Measurements from ENCODE around the gene SYT3.
A peak's percentile ranks its signal among the peaks of the same experiment; 100 is the strongest.

SYT3 gene

DNA sequence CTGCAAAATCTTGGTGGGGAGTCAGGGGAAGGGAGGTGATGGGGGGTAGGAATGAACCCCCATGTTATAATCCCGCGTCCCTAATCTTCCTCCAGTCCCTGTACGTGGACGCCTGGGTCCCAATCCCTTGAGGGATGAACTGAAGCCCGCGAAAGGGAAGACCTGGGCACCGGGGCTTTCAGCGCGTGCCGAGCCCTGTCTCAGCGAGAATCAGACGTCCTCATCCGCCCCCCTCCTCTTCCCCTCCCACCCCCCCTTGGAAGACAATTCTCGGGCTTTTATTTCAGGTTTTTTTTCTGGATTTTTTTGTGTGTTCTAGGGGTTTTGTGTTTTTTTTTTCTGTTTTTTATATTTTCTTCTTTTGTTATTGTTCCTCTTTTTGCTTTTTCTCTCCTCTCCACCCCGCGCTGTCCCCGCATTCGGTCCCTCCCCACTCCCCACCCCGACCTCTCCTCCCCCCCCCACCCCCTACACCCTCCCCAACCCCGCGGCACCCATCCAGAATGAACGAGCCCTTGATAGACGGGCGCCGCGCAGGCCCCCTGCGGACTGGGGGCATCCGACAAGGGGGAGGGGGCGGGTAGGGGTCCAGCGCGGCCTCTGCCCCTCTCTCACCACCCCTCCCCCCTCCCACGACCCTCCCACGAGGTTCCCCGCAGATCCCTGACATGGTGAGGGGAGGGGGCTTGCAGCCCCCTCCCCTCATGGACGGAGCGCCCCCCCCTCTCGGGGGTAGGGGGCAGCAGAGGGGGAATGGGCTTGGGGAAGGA, 19.8 kb upstream of the SYT3 start:
- H3K79me2 ChIP-seq = no peaks in the 10 kb centered on the region
- no peak overlapping the region for H3K9ac ChIP-seq
- TF ChIP-seq, protein P1, sequence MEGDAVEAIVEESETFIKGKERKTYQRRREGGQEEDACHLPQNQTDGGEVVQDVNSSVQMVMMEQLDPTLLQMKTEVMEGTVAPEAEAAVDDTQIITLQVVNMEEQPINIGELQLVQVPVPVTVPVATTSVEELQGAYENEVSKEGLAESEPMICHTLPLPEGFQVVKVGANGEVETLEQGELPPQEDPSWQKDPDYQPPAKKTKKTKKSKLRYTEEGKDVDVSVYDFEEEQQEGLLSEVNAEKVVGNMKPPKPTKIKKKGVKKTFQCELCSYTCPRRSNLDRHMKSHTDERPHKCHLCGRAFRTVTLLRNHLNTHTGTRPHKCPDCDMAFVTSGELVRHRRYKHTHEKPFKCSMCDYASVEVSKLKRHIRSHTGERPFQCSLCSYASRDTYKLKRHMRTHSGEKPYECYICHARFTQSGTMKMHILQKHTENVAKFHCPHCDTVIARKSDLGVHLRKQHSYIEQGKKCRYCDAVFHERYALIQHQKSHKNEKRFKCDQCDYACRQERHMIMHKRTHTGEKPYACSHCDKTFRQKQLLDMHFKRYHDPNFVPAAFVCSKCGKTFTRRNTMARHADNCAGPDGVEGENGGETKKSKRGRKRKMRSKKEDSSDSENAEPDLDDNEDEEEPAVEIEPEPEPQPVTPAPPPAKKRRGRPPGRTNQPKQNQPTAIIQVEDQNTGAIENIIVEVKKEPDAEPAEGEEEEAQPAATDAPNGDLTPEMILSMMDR (IDR thresholded peaks at IDR 0.05) = no peak
- no peaks in the 10 kb centered on the region for H3K36me3 ChIP-seq (ENCODE audit: control insufficient read depth, insufficient read depth, low read length)
- no peak overlapping the region for H3K27ac ChIP-seq
- no peaks in the 10 kb centered on the region for H3K4me1 ChIP-seq
- peak overlapping the region; percentile 91 for H3K4me3 ChIP-seq (ENCODE audit: low read depth, low read length)
- H3K4me2 ChIP-seq (ENCODE audit: low read length) = peak overlapping the region; percentile 77
- H3K27me3 ChIP-seq (ENCODE audit: control insufficient read depth, insufficient read depth, low read length) = no peaks in the 10 kb centered on the region
- H3K9me3 ChIP-seq (ENCODE audit: control insufficient read depth, low read length) = no peaks in the 10 kb centered on the region
- H2AFZ ChIP-seq = no peak overlapping the region

DNA sequence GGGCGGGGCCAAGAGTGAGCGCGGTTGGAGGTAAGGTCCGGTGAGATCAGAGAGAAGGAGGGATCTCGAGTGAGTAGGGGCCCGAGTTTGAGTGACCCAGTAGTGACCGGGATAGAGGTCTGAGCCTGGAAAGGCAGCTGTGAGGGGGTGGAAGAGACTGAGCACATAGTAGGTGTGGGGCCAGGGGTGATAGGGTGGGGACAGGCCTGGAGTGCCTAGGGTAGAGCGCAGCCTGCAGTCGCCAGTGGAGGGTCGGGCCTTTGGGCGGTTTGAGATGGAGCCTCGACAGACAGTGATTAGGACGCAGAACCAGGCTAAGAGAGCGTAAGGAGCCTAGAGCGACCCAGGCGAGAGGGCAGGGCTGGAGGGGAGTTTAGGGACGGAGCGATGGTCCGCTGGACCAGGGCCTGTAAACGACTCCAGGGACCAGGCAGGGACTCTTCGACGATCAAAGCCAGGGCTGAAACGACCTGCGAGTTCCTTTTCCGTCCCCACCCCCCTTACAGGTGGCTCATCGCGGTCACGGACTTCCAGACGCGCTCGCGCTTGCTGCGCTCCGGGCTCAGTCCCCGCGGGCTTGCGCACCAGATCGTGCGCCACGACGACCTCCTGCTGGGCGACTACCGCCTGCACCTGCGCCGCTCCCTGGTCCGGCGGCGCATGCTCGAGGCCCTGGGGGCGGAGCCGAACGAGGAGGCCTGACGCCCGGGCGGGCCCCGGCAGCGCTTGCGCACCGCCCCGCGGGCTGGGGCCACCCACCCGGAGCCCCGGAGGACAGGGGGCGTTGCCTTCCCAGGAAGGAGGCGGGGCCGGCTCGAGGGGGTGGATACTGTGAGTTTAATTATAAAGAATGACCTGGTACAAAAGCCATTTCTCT, 19.0 kb upstream of the SYT3 start:
- Histone ChIP-seq H3K27ac (peak overlapping the region; percentile 99), H3K4me3 (ENCODE audit: low read depth, low read length) (peak overlapping the region; percentile 91), H3K4me1 (no peaks in the 10 kb centered on the region), H3K4me2 (ENCODE audit: low read length) (peak overlapping the region; percentile 77), H3K27me3 (ENCODE audit: control insufficient read depth, insufficient read depth, low read length) (no peaks in the 10 kb centered on the region), H3K9me3 (ENCODE audit: control insufficient read depth, low read length) (no peaks in the 10 kb centered on the region), H3K36me3 (ENCODE audit: control insufficient read depth, insufficient read depth, low read length) (no peaks in the 10 kb centered on the region), H3K79me2 (no peaks in the 10 kb centered on the region), H2AFZ (peak overlapping the region; percentile 95), H3K9ac (peak overlapping the region; percentile 98)
- TF ChIP-seq, protein P1 (IDR thresholded peaks at IDR 0.05) = peak; percentile 45

DNA sequence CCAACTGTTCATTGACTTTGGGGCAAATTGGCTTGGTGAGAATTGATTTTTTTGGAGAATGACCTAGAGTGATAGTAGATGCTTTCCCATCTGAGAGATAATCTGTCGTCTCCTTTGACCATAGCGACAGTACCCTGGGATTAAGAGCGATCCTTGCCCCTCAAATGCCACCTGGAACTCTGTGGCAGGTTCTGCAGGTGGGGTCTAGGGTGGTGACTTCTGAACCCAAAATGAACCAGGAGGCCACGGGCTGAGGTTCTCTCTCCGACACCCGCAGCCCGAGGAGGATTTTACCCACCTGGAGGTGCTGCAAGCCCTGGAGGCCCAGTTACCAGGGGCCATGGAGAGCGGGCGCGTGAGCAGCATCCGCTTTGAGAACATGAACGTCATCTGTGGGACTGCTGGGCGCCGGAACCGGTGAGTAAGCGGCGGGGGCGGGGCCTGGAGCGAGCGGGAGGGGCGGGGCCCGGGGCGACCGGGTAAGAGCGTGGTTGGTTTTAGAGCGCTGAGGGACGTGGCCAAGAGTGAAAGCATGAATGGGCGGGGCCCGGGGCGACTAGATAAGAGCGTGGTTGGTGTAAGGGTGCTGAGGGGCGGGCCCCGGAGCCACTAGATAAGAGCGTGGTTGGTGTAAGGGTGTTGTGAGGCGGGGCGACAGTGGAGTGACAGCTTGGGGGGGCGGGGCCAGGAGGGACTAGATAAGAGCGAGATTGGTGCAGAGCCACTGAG, 18.2 kb upstream of the SYT3 start:
- Histone ChIP-seq H3K9me3 (ENCODE audit: control insufficient read depth, low read length) (no peaks in the 10 kb centered on the region), H3K27me3 (ENCODE audit: control insufficient read depth, insufficient read depth, low read length) (no peaks in the 10 kb centered on the region), H3K79me2 (no peaks in the 10 kb centered on the region), H3K36me3 (ENCODE audit: control insufficient read depth, insufficient read depth, low read length) (no peaks in the 10 kb centered on the region), H3K27ac (peak overlapping the region; percentile 99), H3K9ac (no peak overlapping the region), H3K4me1 (no peaks in the 10 kb centered on the region), H3K4me3 (ENCODE audit: low read depth, low read length) (peak overlapping the region; percentile 91), H3K4me2 (ENCODE audit: low read length) (peak overlapping the region; percentile 96), H2AFZ (peak overlapping the region; percentile 96)
- TF ChIP-seq, protein P1 (IDR thresholded peaks at IDR 0.05) = no peak

DNA sequence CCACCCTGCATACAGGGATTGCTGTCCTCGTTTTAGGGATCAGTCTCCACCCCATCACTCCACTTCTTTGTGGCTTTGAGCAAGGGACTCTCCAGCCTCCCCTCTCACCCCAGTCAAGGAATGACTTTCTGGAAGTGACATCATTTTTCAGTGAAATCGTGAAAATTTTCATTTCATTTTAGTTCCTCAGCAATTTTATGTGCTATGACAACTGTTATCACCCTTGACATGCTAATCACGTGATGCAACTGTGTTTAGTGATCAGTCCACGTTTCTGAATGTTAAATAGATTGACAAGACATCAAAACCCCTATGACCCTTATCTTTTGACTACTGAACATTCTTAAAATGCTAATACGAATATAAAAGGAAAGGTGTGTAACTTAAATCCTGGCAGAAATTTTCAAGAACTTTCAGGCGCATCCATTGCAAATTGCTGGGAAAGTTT, 17.6 kb upstream of the SYT3 start:
- H3K9ac ChIP-seq = no peak overlapping the region
- TF ChIP-seq, protein P1 (IDR thresholded peaks at IDR 0.05) = no peak
- H3K9me3 ChIP-seq (ENCODE audit: control insufficient read depth, low read length) = no peaks in the 10 kb centered on the region
- peak overlapping the region; percentile 96 for H3K4me2 ChIP-seq (ENCODE audit: low read length)
- H3K4me1 ChIP-seq = no peaks in the 10 kb centered on the region
- H3K4me3 ChIP-seq (ENCODE audit: low read depth, low read length) = peak overlapping the region; percentile 80
- H2AFZ ChIP-seq = peak overlapping the region; percentile 96
- peak overlapping the region; percentile 99 for H3K27ac ChIP-seq
- no peaks in the 10 kb centered on the region for H3K79me2 ChIP-seq
- H3K36me3 ChIP-seq (ENCODE audit: control insufficient read depth, insufficient read depth, low read length) = no peaks in the 10 kb centered on the region
- H3K27me3 ChIP-seq (ENCODE audit: control insufficient read depth, insufficient read depth, low read length) = no peaks in the 10 kb centered on the region
